GM18867 (cell line): ENCODE data around the gene PXN.
"Not testable (repeated sequence)": the region's sequence is repeated elsewhere in the genome, so short reads cannot be mapped to it uniquely, and the experiment has no call there.

Experiments
- ATAC-seq: cut with Tn5 transposase; IDR thresholded peaks from one replicate; pipeline ENCODE4 v1.9.1; 2021; ENCODE audit warnings: mild to moderate bottlenecking, moderate library complexity; ENCODE audit not compliant: unreplicated experiment

The PXN gene

GRCh38 chr12:120227233-120228040, 38.1 kb downstream of the PXN start:
- ATAC-seq: no peak

GRCh38 chr12:120225852-120226640, 39.5 kb downstream of the PXN start:
- no peak for ATAC-seq

GRCh38 chr12:120225200-120225558, 40.4 kb downstream of the PXN start:
- ATAC-seq: no peak

GRCh38 chr12:120224304-120225199, 41.0 kb downstream of the PXN start:
- no peak for ATAC-seq

- no peak for ATAC-seq
Observed at GRCh38 chr12:120223458-120224303, 41.8 kb downstream of the PXN start.

- no peak for ATAC-seq
Observed at GRCh38 chr12:120222288-120222832, 43.2 kb downstream of the PXN start.

GRCh38 chr12:120221576-120221900, 44.0 kb downstream of the PXN start:
- ATAC-seq: no peak

- no peak for ATAC-seq
Observed at GRCh38 chr12:120220838-120221575, 44.5 kb downstream of the PXN start.

- ATAC-seq: no peak
Observed at GRCh38 chr12:120218680-120219606, 46.6 kb downstream of the PXN start.

GRCh38 chr12:120216742-120217605, 48.6 kb downstream of the PXN start:
- no peak for ATAC-seq

- ATAC-seq: no peak
Observed at GRCh38 chr12:120215766-120216735, 49.5 kb downstream of the PXN start.

GRCh38 chr12:120215357-120215735, 50.2 kb downstream of the PXN start:
- ATAC-seq: no peak

- no peak for ATAC-seq
Observed at GRCh38 chr12:120214626-120215356, 50.7 kb downstream of the PXN start.

- ATAC-seq: no peak
Observed at GRCh38 chr12:120213758-120214157, 51.8 kb downstream of the PXN start.

- not testable (repeated sequence) for ATAC-seq
Observed at GRCh38 chr12:120213182-120213581, 52.3 kb downstream of the PXN start.

- no peak for ATAC-seq
Observed at GRCh38 chr12:120212301-120212700, 53.2 kb downstream of the PXN start.
